Activated naive CD8-positive, alpha-beta T cell (primary cell): Measurements from ENCODE around the gene ALPG.

Experiments
- H3K27ac Mint-ChIP-seq: one replicate; pipeline ENCODE4 v1.8.0; 2021; ENCODE audit warnings: mixed read lengths
- H3K27me3 Mint-ChIP-seq: one replicate; pipeline ENCODE4 v1.8.0; 2021; ENCODE audit warnings: mixed read lengths
- H3K36me3 Mint-ChIP-seq: one replicate; pipeline ENCODE4 v1.8.0; 2021; ENCODE audit warnings: mixed read lengths
- H3K4me1 Mint-ChIP-seq: one replicate; pipeline ENCODE4 v1.8.0; 2021; ENCODE audit warnings: low read depth, mixed read lengths
- H3K4me3 Mint-ChIP-seq: one replicate; pipeline ENCODE4 v1.8.0; 2021; ENCODE audit warnings: mild to moderate bottlenecking, mixed read lengths
- H3K9me3 Mint-ChIP-seq: one replicate; pipeline ENCODE4 v1.8.0; 2021; ENCODE audit warnings: low read depth, mixed read lengths

The ALPG gene

DNA sequence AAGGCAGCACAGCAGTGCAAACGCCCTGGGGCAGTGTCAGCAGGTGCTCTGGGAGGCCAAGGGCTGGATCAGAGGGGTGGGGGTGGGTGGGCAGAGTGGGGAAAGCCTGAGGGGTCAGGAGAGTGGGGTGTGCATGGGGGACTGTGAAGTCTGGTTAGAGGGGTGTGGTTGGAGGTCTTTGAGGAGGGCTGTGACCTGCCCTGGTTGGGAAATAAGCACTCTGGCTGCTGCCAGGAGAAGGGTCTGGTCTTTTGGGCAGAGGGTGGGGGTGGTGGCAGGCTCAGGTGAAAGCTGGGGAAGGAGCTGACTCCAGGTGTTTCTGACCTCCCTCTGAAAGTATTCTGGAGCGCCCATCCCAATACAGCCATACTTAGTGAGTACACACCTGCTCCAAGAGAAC is 53.5 kb downstream of the ALPG start:
- Mint-ChIP-seq H3K9me3 (peaks cover 3% of the 10 kb centered on the region), H3K27me3 (peaks cover 8% of the 10 kb centered on the region), H3K4me1 (no peaks in the 10 kb centered on the region), H3K36me3 (no peaks in the 10 kb centered on the region), H3K27ac (no peak overlapping the region), H3K4me3 (no peak overlapping the region)
